WTC11 (cell line): ENCODE data around the gene ACY1. TPM values are rescaled to one million over a fixed set of nuclear protein-coding genes. Genes with fewer than 3 reads are reported as not detected.
A peak's percentile ranks its signal among the peaks of the same experiment; 100 is the strongest.

Source experiments
- ATAC-seq: fragments of 200-7000 bp; cut with Tn5 transposase; 2 replicates; pipeline ENCODE4 v1.10.0; 2021; ENCODE audit warnings: mild to moderate bottlenecking, moderate library complexity
- CTCF ChIA-PET: fragments of 300-600 bp; sonication (Branson Sonifier 250); formaldehyde crosslinking; loops from one replicate; lab custom pipeline; 2021; ENCODE audit warnings: antibody characterized with exemption; lab: Charles Lee
- POLR2A ChIA-PET: fragments of 350-600 bp; sonication (Branson Sonifier 250); formaldehyde crosslinking; loops from one replicate; lab custom pipeline; 2021; ENCODE audit warnings: antibody characterized with exemption; lab: Charles Lee
- DNase-seq: peaks from one replicate; pipeline ENCODE4 v3.0.0; 2021; ENCODE audit warnings: low spot score
- H3K27ac Mint-ChIP-seq: 2 replicates; pipeline ENCODE4 v1.8.0; 2021; ENCODE audit warnings: mixed read lengths
- H3K27me3 Mint-ChIP-seq: 2 replicates; pipeline ENCODE4 v1.8.0; 2021; ENCODE audit warnings: low read depth, mild to moderate bottlenecking, moderate library complexity, mixed read lengths
- H3K36me3 Mint-ChIP-seq: 2 replicates; pipeline ENCODE4 v1.8.0; 2021; ENCODE audit warnings: mixed read lengths
- H3K4me1 Mint-ChIP-seq: 2 replicates; pipeline ENCODE4 v1.8.0; 2022; ENCODE audit warnings: mixed read lengths
- H3K4me3 Mint-ChIP-seq: 2 replicates; pipeline ENCODE4 v1.8.0; 2021; ENCODE audit warnings: mild to moderate bottlenecking, moderate library complexity, mixed read lengths
- H3K9me3 Mint-ChIP-seq: 2 replicates; pipeline ENCODE4 v1.8.0; 2021; ENCODE audit warnings: mixed read lengths
- ELF4 ChIP-seq: sonication (generic); formaldehyde crosslinking; IDR thresholded peaks from 2 replicates; pipeline ENCODE4 v1.8.1; 2022; ENCODE audit warnings: low read depth, mild to moderate bottlenecking, moderate library complexity, missing genetic modification reagents
- EMX1 ChIP-seq: fragments of 250-450 bp; sonication (Bioruptor Pico); IDR thresholded peaks from 2 replicates; pipeline ENCODE4 v1.8.0; 2021; ENCODE audit warnings: mild to moderate bottlenecking
- NFE2L1 ChIP-seq: sonication (generic); formaldehyde crosslinking; IDR thresholded peaks from 2 replicates; pipeline ENCODE4 v1.8.1; 2023; ENCODE audit warnings: missing genetic modification reagents
- NR1H2 ChIP-seq: sonication (generic); formaldehyde crosslinking; IDR thresholded peaks from 2 replicates; pipeline ENCODE4 v1.9.0; 2021; ENCODE audit warnings: mild to moderate bottlenecking, moderate library complexity, missing genetic modification reagents
- PRRX2 ChIP-seq: fragments of 250-450 bp; sonication (Bioruptor Pico); IDR thresholded peaks from 2 replicates; pipeline ENCODE4 v1.8.0; 2021; ENCODE audit warnings: mild to moderate bottlenecking
- TP53 ChIP-seq: sonication (generic); formaldehyde crosslinking; IDR thresholded peaks from 2 replicates; pipeline ENCODE4 v1.8.1; 2023; ENCODE audit warnings: mild to moderate bottlenecking, missing genetic modification reagents
- ZNF121 ChIP-seq: sonication (generic); formaldehyde crosslinking; IDR thresholded peaks from 2 replicates; pipeline ENCODE4 v1.8.0; 2023; ENCODE audit warnings: missing genetic modification reagents
- ZNF396 ChIP-seq: fragments of 250-450 bp; sonication (Bioruptor Pico); IDR thresholded peaks from 2 replicates; pipeline ENCODE4 v1.8.0; 2021; ENCODE audit warnings: mild to moderate bottlenecking, moderate library complexity, borderline replicate concordance
- total RNA-seq: library from RNA; stranded (reverse); gene quantifications from 3 replicates; pipeline ENCODE4 v1.2.3, GENCODE V29; 2021
- TF ChIP-seq, protein P1 (sequence below): sonication (generic); formaldehyde crosslinking; IDR thresholded peaks from 2 replicates; pipeline ENCODE4 v1.8.1; 2022; ENCODE audit warnings: low read depth, mild to moderate bottlenecking, moderate library complexity, missing genetic modification reagents, borderline replicate concordance
- TF ChIP-seq, protein P2 (sequence below): sonication (generic); formaldehyde crosslinking; IDR thresholded peaks from 2 replicates; pipeline ENCODE4 v1.8.0; 2023; ENCODE audit warnings: missing genetic modification reagents, mild to moderate bottlenecking, borderline replicate concordance
- TF ChIP-seq, protein P3 (sequence below): sonication (generic); formaldehyde crosslinking; IDR thresholded peaks from 2 replicates; pipeline ENCODE4 v1.8.0; 2022; ENCODE audit warnings: mild to moderate bottlenecking, missing genetic modification reagents
- TF ChIP-seq, protein P4 (sequence below): sonication (generic); formaldehyde crosslinking; IDR thresholded peaks from 2 replicates; pipeline ENCODE4 v1.8.1; 2023; ENCODE audit warnings: mild to moderate bottlenecking, missing genetic modification reagents
- TF ChIP-seq, protein P5 (sequence below): sonication (generic); formaldehyde crosslinking; IDR thresholded peaks from 2 replicates; pipeline ENCODE4 v1.8.1; 2023; ENCODE audit warnings: mild to moderate bottlenecking, missing genetic modification reagents, borderline replicate concordance
- TF ChIP-seq, protein P6 (sequence below): sonication (generic); formaldehyde crosslinking; IDR thresholded peaks from 2 replicates; pipeline ENCODE4 v1.8.1; 2023; ENCODE audit warnings: mild to moderate bottlenecking, missing genetic modification reagents, moderate library complexity

ACY1 gene
- total RNA-seq, 1 experiment from 2014 or later, result 53.8 TPM

DNA sequence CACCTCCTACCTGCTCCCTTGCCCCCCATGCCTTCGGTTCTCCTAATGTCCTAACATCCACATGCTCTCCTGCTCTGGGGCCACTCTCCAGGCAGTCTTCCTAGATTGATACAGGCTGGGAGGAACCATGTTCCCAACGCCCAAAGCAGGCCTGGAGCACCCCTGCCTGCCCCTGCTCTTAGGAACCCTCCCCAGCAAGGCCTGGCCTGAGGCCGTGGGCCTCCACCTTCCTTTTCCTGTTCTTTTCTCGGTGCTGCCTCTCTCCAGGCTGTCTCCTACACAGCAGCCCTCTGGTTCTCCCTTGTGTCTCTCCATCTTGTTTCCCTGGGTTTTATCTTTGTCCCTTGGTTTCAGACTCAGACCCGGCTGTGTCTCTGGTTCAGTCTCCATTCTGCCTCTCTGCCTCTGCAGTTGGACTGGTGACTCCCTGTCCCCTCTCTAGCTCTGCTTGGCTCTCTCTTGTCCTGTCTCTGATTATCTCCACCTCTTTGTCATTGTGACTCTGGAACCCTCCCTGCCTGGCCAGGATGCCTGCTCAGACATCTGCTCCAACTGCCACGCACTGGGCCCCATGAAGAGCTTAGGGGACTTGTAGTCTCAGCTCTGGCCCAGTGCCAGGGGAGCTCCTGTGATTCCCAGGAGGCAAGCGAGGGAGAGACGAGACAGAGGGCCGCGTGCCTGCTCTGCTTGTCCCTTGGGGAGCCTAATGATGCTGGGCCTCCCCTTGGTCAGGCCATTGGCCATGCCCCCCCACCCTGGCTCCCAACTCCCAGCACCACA lies 38.3 kb downstream of the ACY1 start (continued):
- TF ChIP-seq, protein P1, sequence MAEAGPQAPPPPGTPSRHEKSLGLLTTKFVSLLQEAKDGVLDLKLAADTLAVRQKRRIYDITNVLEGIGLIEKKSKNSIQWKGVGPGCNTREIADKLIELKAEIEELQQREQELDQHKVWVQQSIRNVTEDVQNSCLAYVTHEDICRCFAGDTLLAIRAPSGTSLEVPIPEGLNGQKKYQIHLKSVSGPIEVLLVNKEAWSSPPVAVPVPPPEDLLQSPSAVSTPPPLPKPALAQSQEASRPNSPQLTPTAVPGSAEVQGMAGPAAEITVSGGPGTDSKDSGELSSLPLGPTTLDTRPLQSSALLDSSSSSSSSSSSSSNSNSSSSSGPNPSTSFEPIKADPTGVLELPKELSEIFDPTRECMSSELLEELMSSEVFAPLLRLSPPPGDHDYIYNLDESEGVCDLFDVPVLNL (CRISPR knock-in tag), result no peak

DNA sequence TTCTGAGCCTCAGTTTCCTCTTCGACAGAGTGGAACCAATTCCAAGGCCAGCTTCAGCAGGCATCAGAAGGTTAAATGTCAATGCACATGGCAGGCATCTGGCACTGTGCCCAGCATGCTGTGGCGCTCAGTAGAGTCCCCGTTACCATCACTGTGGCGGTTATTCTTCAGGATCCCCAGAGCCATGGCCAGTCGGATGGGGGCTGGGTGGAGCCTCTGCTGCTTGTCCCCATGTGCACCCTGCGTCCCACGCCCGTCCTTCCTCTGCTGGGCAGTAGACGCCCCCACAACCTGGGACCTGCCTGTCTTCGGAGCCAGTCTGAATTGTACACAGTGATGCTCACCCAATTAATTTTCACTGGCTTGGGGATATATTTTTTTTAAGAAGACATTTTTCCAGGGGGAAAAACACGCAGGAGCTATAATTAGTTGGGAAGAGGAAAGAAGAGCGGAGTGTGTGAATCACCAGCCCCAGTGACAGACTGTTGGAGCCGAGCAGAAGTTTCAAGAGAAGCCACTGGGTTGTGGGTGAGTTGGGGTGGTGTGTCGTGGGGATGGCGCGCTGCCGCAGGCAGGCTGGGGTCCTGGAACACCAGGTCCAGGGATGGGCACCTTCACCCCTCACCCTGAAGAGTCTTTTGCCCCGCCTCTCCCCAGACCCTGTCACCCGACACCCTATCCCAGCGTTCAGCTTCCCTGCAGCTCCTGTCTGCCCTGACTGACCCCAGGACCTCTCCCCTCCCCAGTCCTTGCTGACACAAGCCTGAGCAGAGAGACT lies 39.2 kb downstream of the ACY1 start:
- Mint-ChIP-seq H3K36me3 (no peaks in the 10 kb centered on the region), H3K9me3 (no peaks in the 10 kb centered on the region), H3K27me3 (no peaks in the 10 kb centered on the region), H3K4me3 (no peak overlapping the region), H3K27ac (no peak overlapping the region), H3K4me1 (peaks cover 9% of the 10 kb centered on the region)
- POLR2A ChIA-PET, result interaction anchor here (1.1 to 1.3 kb wide), 2 partner anchors 11 to 35 kb away, joined by 4 to 5 read pairs; no protein-coding TSS in a partner anchor
- no peak for TF ChIP-seq PRRX2
- TF ChIP-seq ZNF396 (CRISPR knock-in tag), result no peak
- TF ChIP-seq EMX1, result no peak
- TF ChIP-seq, protein P2, sequence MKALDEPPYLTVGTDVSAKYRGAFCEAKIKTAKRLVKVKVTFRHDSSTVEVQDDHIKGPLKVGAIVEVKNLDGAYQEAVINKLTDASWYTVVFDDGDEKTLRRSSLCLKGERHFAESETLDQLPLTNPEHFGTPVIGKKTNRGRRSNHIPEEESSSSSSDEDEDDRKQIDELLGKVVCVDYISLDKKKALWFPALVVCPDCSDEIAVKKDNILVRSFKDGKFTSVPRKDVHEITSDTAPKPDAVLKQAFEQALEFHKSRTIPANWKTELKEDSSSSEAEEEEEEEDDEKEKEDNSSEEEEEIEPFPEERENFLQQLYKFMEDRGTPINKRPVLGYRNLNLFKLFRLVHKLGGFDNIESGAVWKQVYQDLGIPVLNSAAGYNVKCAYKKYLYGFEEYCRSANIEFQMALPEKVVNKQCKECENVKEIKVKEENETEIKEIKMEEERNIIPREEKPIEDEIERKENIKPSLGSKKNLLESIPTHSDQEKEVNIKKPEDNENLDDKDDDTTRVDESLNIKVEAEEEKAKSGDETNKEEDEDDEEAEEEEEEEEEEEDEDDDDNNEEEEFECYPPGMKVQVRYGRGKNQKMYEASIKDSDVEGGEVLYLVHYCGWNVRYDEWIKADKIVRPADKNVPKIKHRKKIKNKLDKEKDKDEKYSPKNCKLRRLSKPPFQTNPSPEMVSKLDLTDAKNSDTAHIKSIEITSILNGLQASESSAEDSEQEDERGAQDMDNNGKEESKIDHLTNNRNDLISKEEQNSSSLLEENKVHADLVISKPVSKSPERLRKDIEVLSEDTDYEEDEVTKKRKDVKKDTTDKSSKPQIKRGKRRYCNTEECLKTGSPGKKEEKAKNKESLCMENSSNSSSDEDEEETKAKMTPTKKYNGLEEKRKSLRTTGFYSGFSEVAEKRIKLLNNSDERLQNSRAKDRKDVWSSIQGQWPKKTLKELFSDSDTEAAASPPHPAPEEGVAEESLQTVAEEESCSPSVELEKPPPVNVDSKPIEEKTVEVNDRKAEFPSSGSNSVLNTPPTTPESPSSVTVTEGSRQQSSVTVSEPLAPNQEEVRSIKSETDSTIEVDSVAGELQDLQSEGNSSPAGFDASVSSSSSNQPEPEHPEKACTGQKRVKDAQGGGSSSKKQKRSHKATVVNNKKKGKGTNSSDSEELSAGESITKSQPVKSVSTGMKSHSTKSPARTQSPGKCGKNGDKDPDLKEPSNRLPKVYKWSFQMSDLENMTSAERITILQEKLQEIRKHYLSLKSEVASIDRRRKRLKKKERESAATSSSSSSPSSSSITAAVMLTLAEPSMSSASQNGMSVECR, result no peak
- no peak for TF ChIP-seq ELF4 (CRISPR knock-in tag)
- no peak for TF ChIP-seq NR1H2 (CRISPR knock-in tag)
- no peak for TF ChIP-seq NFE2L1 (CRISPR knock-in tag)
- TF ChIP-seq, protein P1 (CRISPR knock-in tag), result no peak
- TF ChIP-seq, protein P3, sequence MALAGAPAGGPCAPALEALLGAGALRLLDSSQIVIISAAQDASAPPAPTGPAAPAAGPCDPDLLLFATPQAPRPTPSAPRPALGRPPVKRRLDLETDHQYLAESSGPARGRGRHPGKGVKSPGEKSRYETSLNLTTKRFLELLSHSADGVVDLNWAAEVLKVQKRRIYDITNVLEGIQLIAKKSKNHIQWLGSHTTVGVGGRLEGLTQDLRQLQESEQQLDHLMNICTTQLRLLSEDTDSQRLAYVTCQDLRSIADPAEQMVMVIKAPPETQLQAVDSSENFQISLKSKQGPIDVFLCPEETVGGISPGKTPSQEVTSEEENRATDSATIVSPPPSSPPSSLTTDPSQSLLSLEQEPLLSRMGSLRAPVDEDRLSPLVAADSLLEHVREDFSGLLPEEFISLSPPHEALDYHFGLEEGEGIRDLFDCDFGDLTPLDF, result no peak
- TF ChIP-seq ZNF121, result no peak
- peak; percentile 84 for ATAC-seq
- CTCF ChIA-PET, result interaction anchor here (0.7 to 13.0 kb wide), 7 partner anchors 8 to 753 kb away, joined by 3 to 138 read pairs (median 11); partner anchors contain the start of gene DUSP7
- no peak for DNase-seq

DNA sequence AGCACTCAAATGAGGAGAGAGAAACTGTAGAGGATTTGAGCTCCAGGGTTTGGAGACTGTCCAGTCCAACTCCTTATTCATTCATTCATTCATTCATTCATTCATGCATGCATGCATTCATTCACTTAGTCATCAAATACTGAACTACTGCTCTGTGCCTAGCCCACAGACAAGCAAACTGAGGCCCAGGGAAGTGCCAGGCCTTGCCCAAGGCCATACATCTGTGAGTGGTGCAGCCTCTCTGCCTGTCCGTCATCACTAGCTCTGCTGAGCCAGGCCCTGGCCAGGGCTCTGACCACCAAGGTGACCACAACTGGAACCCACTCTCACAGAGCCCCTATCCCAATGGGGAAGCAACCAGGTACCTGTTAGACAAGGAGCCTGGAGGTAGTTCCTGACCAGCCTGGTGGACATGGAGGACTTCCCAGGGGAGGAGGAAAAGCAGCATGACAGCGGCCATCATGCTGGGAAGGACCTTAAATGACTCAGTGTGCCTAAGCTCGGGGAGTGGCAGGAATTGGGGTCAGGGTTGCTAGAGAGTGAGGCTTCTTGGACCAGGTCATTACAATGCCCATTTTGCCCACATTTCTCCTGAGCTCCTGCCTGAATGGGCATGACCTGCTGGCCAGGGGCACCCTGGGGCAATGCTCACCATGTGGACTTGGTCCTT lies 39.9 kb downstream of the ACY1 start:
- Mint-ChIP-seq H3K27me3 (no peaks in the 10 kb centered on the region), H3K4me1 (peaks cover 9% of the 10 kb centered on the region), H3K27ac (no peak overlapping the region), H3K4me3 (no peak overlapping the region), H3K9me3 (no peaks in the 10 kb centered on the region), H3K36me3 (no peaks in the 10 kb centered on the region)
- DNase-seq (no peak), ATAC-seq (no peak)
- POLR2A ChIA-PET, result interaction anchor here (1.1 to 1.3 kb wide), 2 partner anchors 12 to 34 kb away, joined by 4 to 5 read pairs; no protein-coding TSS in a partner anchor
- CTCF ChIA-PET, result interaction anchor here (0.5 to 13.0 kb wide), 8 partner anchors 9 to 752 kb away, joined by 3 to 138 read pairs (median 9); partner anchors contain the start of gene DUSP7
- TF ChIP-seq, protein P4, sequence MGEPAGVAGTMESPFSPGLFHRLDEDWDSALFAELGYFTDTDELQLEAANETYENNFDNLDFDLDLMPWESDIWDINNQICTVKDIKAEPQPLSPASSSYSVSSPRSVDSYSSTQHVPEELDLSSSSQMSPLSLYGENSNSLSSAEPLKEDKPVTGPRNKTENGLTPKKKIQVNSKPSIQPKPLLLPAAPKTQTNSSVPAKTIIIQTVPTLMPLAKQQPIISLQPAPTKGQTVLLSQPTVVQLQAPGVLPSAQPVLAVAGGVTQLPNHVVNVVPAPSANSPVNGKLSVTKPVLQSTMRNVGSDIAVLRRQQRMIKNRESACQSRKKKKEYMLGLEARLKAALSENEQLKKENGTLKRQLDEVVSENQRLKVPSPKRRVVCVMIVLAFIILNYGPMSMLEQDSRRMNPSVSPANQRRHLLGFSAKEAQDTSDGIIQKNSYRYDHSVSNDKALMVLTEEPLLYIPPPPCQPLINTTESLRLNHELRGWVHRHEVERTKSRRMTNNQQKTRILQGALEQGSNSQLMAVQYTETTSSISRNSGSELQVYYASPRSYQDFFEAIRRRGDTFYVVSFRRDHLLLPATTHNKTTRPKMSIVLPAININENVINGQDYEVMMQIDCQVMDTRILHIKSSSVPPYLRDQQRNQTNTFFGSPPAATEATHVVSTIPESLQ (CRISPR knock-in tag), result no peak
- TF ChIP-seq, protein P5, sequence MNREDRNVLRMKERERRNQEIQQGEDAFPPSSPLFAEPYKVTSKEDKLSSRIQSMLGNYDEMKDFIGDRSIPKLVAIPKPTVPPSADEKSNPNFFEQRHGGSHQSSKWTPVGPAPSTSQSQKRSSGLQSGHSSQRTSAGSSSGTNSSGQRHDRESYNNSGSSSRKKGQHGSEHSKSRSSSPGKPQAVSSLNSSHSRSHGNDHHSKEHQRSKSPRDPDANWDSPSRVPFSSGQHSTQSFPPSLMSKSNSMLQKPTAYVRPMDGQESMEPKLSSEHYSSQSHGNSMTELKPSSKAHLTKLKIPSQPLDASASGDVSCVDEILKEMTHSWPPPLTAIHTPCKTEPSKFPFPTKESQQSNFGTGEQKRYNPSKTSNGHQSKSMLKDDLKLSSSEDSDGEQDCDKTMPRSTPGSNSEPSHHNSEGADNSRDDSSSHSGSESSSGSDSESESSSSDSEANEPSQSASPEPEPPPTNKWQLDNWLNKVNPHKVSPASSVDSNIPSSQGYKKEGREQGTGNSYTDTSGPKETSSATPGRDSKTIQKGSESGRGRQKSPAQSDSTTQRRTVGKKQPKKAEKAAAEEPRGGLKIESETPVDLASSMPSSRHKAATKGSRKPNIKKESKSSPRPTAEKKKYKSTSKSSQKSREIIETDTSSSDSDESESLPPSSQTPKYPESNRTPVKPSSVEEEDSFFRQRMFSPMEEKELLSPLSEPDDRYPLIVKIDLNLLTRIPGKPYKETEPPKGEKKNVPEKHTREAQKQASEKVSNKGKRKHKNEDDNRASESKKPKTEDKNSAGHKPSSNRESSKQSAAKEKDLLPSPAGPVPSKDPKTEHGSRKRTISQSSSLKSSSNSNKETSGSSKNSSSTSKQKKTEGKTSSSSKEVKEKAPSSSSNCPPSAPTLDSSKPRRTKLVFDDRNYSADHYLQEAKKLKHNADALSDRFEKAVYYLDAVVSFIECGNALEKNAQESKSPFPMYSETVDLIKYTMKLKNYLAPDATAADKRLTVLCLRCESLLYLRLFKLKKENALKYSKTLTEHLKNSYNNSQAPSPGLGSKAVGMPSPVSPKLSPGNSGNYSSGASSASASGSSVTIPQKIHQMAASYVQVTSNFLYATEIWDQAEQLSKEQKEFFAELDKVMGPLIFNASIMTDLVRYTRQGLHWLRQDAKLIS (CRISPR knock-in tag), result no peak
- TF ChIP-seq, protein P6, sequence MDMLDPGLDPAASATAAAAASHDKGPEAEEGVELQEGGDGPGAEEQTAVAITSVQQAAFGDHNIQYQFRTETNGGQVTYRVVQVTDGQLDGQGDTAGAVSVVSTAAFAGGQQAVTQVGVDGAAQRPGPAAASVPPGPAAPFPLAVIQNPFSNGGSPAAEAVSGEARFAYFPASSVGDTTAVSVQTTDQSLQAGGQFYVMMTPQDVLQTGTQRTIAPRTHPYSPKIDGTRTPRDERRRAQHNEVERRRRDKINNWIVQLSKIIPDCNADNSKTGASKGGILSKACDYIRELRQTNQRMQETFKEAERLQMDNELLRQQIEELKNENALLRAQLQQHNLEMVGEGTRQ (CRISPR knock-in tag), result no peak
- TF ChIP-seq TP53, result no peak
